ENCODE data around the gene B4GAT1. TPM values are rescaled to one million over a fixed set of nuclear protein-coding genes. Genes with fewer than 3 reads are reported as not detected.

B4GAT1 gene
- polyA plus RNA-seq, 3 donors = 0.75 to 1.7 (median 1.7) TPM

- no peaks in the 10 kb centered on the region for H3K36me3 ChIP-seq (replicated peaks in 1 of 2; ENCODE audit: control insufficient read depth in 1 of 2, insufficient read depth in 2 of 2, low read length in 2 of 2)
- peaks cover 3% of the 10 kb centered on the region for H3K4me1 Mint-ChIP-seq
- no peak for DNase-seq
- H3K27ac ChIP-seq (ENCODE audit: low read depth in 1 of 2, low read length in 2 of 2) = no peak overlapping the region
- H3K9me3 ChIP-seq (replicated peaks in 1 of 2; ENCODE audit: control insufficient read depth in 1 of 2, insufficient read depth in 1 of 2, low read length in 2 of 2) = peaks cover 0 to 4% of the 10 kb centered on the region in 2 donors
- intact Hi-C loops (cut with micrococcal nuclease) = no loop called here
- no peak overlapping the region for H3K4me3 Mint-ChIP-seq
- no peaks in the 10 kb centered on the region for H3K4me1 ChIP-seq (ENCODE audit: control insufficient read depth in 1 of 2, insufficient read depth in 2 of 2, low read length in 2 of 2)
- H3K27ac Mint-ChIP-seq = no peak overlapping the region
- H3K9me3 Mint-ChIP-seq = peaks cover 0 to 4% (median under 1%) of the 10 kb centered on the region in 7 donors
- no peak overlapping the region for H2AFZ ChIP-seq (ENCODE audit: insufficient read depth, low read depth, low read length, poor library complexity, severe bottlenecking)
- peaks cover 0 to 3% of the 10 kb centered on the region in 2 donors for H3K36me3 Mint-ChIP-seq
- H3K9ac ChIP-seq (ENCODE audit: insufficient read depth, low read length, poor library complexity, severe bottlenecking) = no peak overlapping the region
- peaks cover 0 to 21% of the 10 kb centered on the region in 2 donors for H3K27me3 ChIP-seq (ENCODE audit: control insufficient read depth in 2 of 2, insufficient read depth in 2 of 2, low read length in 2 of 2)
- WGBS (ENCODE audit: insufficient coverage) = 67% methylated on average over 5 of the region's 8 CpGs
- peaks cover 20 to 30% (median 20%) of the 10 kb centered on the region in 3 donors for H3K27me3 Mint-ChIP-seq (ENCODE audit: low read depth in 3 of 3)
- no peak for TF ChIP-seq CTCF (IDR thresholded peaks at IDR 0.05)
- H3K79me2 ChIP-seq (ENCODE audit: insufficient read depth, low read length) = no peaks in the 10 kb centered on the region
- no peaks in the 10 kb centered on the region for H4K20me1 ChIP-seq (ENCODE audit: insufficient read depth, low read length)
- no peak overlapping the region for H3K4me3 ChIP-seq (replicated peaks in 1 of 3; ENCODE audit: low read depth in 2 of 3, low read length in 3 of 3)
- no peak overlapping the region for H3K4me2 ChIP-seq (replicated peaks; ENCODE audit: extremely low read depth, low read length, poor library complexity, severe bottlenecking)
Observed at GRCh38 chr11:66297610-66298009, 49.8 kb downstream of the B4GAT1 start.

Small RNA genes within 50 kb of the gene (small RNA-seq; reads per million reads assigned to genes)
- gene RF00017 (ENCODE audit: insufficient read length, low read depth) (not detected), gene RNU1-84P (ENCODE audit: insufficient read length, low read depth) (not detected)

Other genes with a start within 250 kb of the B4GAT1 start
- 1 to 10 TPM in 1 of 3 donors, under 1 TPM in 2; 0.67 to 2.9 (median 0.90) TPM for gene KLC2, start 89.9 kb downstream of the B4GAT1 start, polyA plus RNA-seq
- gene RAB1B, start 79.0 kb downstream of the B4GAT1 start, polyA plus RNA-seq = 10 to 100 TPM; 17.9 to 90.5 (median 18.8) TPM
- gene CNIH2, start 69.5 kb downstream of the B4GAT1 start, polyA plus RNA-seq = 1 to 10 TPM in 1 of 3 donors, not detected in 2; 1.2 TPM
- 10 to 100 TPM; 50.0 to 81.1 (median 63.8) TPM for gene YIF1A, start 58.5 kb downstream of the B4GAT1 start, polyA plus RNA-seq
- not detected for gene TMEM151A, start 55.7 kb downstream of the B4GAT1 start, polyA plus RNA-seq
- gene CD248, start 30.6 kb downstream of the B4GAT1 start, polyA plus RNA-seq = under 1 TPM in 2 of 3 donors, not detected in 1; 0.05 to 0.13 TPM
- 10 to 100 TPM in 1 of 3 donors, 1 to 10 TPM in 2; 6.1 to 15.4 (median 7.6) TPM for gene RIN1, start 11.2 kb downstream of the B4GAT1 start, polyA plus RNA-seq
- gene BRMS1, start 2.5 kb downstream of the B4GAT1 start, polyA plus RNA-seq = 10 to 100 TPM; 49.0 to 65.2 (median 62.0) TPM
- gene SLC29A2, start 24.1 kb upstream of the B4GAT1 start, polyA plus RNA-seq = 1 to 10 TPM in 1 of 3 donors, under 1 TPM in 1, not detected in 1; 0.11 to 1.3 TPM
- not detected for gene NPAS4, start 73.4 kb upstream of the B4GAT1 start, polyA plus RNA-seq
- gene MRPL11, start 91.2 kb upstream of the B4GAT1 start, polyA plus RNA-seq = 10 to 100 TPM; 14.7 to 64.6 (median 59.6) TPM
- 10 to 100 TPM; 11.3 to 13.2 (median 12.6) TPM for gene PELI3, start 119.3 kb upstream of the B4GAT1 start, polyA plus RNA-seq
- 10 to 100 TPM; 22.4 to 37.0 (median 26.7) TPM for gene DPP3, start 132.8 kb upstream of the B4GAT1 start, polyA plus RNA-seq
- gene BBS1, start 163.0 kb upstream of the B4GAT1 start, polyA plus RNA-seq = 1 to 10 TPM; 1.3 to 8.5 (median 3.5) TPM
- 10 to 100 TPM; 10.9 to 14.0 (median 11.9) TPM for gene ZDHHC24, start 198.4 kb upstream of the B4GAT1 start, polyA plus RNA-seq
- gene ACTN3, start 199.3 kb upstream of the B4GAT1 start, polyA plus RNA-seq = not detected
- gene CTSF, start 221.0 kb upstream of the B4GAT1 start, polyA plus RNA-seq = 1 to 10 TPM; 1.5 to 3.5 (median 2.3) TPM
- not detected for gene CCDC87, start 245.4 kb upstream of the B4GAT1 start, polyA plus RNA-seq
- gene CCS, start 245.6 kb upstream of the B4GAT1 start, polyA plus RNA-seq = 10 to 100 TPM; 26.9 to 67.9 (median 37.0) TPM

All from CD14-positive monocyte (primary cell).